Sigmoid colon (tissue), 4 donors: ENCODE results near the gene SPARCL1.

Experiments used
- CTCF ChIP-seq, 4 experiments: fragments of 450-650 bp in 3 of 4; fragments of 200-600 bp in 1 of 4; IDR thresholded peaks; one replicate each; pipeline ENCODE4 v1.5.1; 2016 to 2019; ENCODE audit warnings: antibody characterized with exemption in 4 of 4, mild to moderate bottlenecking in 3 of 4, moderate library complexity in 2 of 4
- EP300 ChIP-seq, 4 donors: sonication (generic); formaldehyde crosslinking; IDR thresholded peaks; one replicate each; pipeline ENCODE4 v1.6.1; 2017; ENCODE audit warnings: antibody characterized with exemption in 4 of 4
- POLR2A ChIP-seq, 2 donors: fragments of 450-650 bp; IDR thresholded peaks; one replicate each; pipeline ENCODE4 v1.6.1; 2016; ENCODE audit warnings: antibody characterized with exemption in 2 of 2, mild to moderate bottlenecking in 2 of 2, moderate library complexity in 2 of 2
- POLR2AphosphoS5 ChIP-seq, 4 donors: sonication (generic); formaldehyde crosslinking; IDR thresholded peaks; one replicate each; pipeline ENCODE4 v1.6.1; 2017; ENCODE audit warnings: antibody characterized with exemption in 4 of 4

GRCh38 chr4:87555773-87556619 lies 26.8 kb upstream of the SPARCL1 start:
- TF ChIP-seq CTCF (IDR thresholded peaks at IDR 0.05) (no peak), POLR2A (IDR thresholded peaks at IDR 0.05) (no peak), POLR2AphosphoS5 (IDR thresholded peaks at IDR 0.05) (peak in 1 of 4 donors; percentile 49), EP300 (IDR thresholded peaks at IDR 0.05) (no peak)
